ENCODE results near the gene CYP26C1. TPM values are rescaled to one million over a fixed set of nuclear protein-coding genes. Genes with fewer than 3 reads are reported as not detected.

Gene CYP26C1
- total and polyA plus RNA-seq, 2 experiments from 2014 or later: 0.18 TPM; not detected in 1

- no peaks in the 10 kb centered on the region for H4K20me1 ChIP-seq (ENCODE audit: insufficient read depth, poor library complexity, severe bottlenecking)
- TF ChIP-seq EZH2 (IDR thresholded peaks at IDR 0.05; ENCODE audit: borderline replicate concordance) (peak; percentile 49), EZH2phosphoT487 (IDR thresholded peaks at IDR 0.05; ENCODE audit: low read depth, severe bottlenecking, unreplicated experiment) (peak; percentile 6), CTCF (IDR thresholded peaks at IDR 0.05; ENCODE audit: poor library complexity) (no peak)
- H3K79me2 ChIP-seq: no peaks in the 10 kb centered on the region
- H3K27ac ChIP-seq: no peak overlapping the region
- peaks cover 30% of the 10 kb centered on the region for H3K4me1 ChIP-seq (ENCODE audit: insufficient read depth)
- H3K4me3 ChIP-seq: no peak overlapping the region
- DNase-seq (ENCODE audit: low spot score): no peak
- H3K4me2 ChIP-seq: peak overlapping the region; percentile 97
- H3K36me3 ChIP-seq (replicated peaks; ENCODE audit: insufficient read depth, low read depth): no peaks in the 10 kb centered on the region
- no peak overlapping the region for H2AFZ ChIP-seq
- H3K9me3 ChIP-seq (ENCODE audit: low read depth): no peaks in the 10 kb centered on the region
- peaks cover 87% of the 10 kb centered on the region for H3K27me3 ChIP-seq
- 10% methylated on average over 33 of the region's 34 CpGs for WGBS (ENCODE audit: low lambda C conversion rate, missing lambda C conversion rate)
- H3K9me2 ChIP-seq (replicated peaks; ENCODE audit: insufficient read depth): no peaks in the 10 kb centered on the region
Measured at GRCh38 chr10:93072713-93073538, 12.3 kb downstream of the CYP26C1 start.

- Histone ChIP-seq H3K4me3 (peak within 1 kb of the TSS; percentile 33), H3K4me2 (peak within 1 kb of the TSS; percentile 97), H3K27me3 (peaks cover 80% of the 10 kb centered on the region), H4K20me1 (ENCODE audit: insufficient read depth, poor library complexity, severe bottlenecking) (no peaks in the 10 kb centered on the region), H3K9me2 (replicated peaks; ENCODE audit: insufficient read depth) (no peaks in the 10 kb centered on the region), H3K4me1 (ENCODE audit: insufficient read depth) (peaks cover 33% of the 10 kb centered on the region), H3K9me3 (ENCODE audit: low read depth) (no peaks in the 10 kb centered on the region), H3K79me2 (no peaks in the 10 kb centered on the region), H3K36me3 (replicated peaks; ENCODE audit: insufficient read depth, low read depth) (no peaks in the 10 kb centered on the region), H3K27ac (no peak within 1 kb of the TSS), H2AFZ (peak within 1 kb of the TSS; percentile 63)
- no peak for TF ChIP-seq EZH2phosphoT487 (IDR thresholded peaks at IDR 0.05; ENCODE audit: low read depth, severe bottlenecking, unreplicated experiment)
- TF ChIP-seq CTCF (IDR thresholded peaks at IDR 0.05; ENCODE audit: poor library complexity): peak; percentile 16
- DNase-seq (ENCODE audit: low spot score): no peak
- WGBS (ENCODE audit: low lambda C conversion rate, missing lambda C conversion rate): under 1% methylated on average over 49 of the region's 52 CpGs
Measured at GRCh38 chr10:93073539-93074146, 13.0 kb downstream of the CYP26C1 start, which contains the start of gene CYP26A1. TSS of gene CYP26A1 (plus strand) at chr10:93073893. CDS start at chr10:93073935, 42 bp downstream.

- DNase-seq (ENCODE audit: low spot score): no peak
- Histone ChIP-seq H4K20me1 (ENCODE audit: insufficient read depth, poor library complexity, severe bottlenecking) (no peaks in the 10 kb centered on the region), H3K27ac (no peak overlapping the region), H2AFZ (peak overlapping the region; percentile 63), H3K79me2 (no peaks in the 10 kb centered on the region), H3K27me3 (peaks cover 74% of the 10 kb centered on the region), H3K4me2 (peak overlapping the region; percentile 97), H3K4me1 (ENCODE audit: insufficient read depth) (peaks cover 33% of the 10 kb centered on the region), H3K9me3 (ENCODE audit: low read depth) (no peaks in the 10 kb centered on the region), H3K9me2 (replicated peaks; ENCODE audit: insufficient read depth) (no peaks in the 10 kb centered on the region), H3K36me3 (replicated peaks; ENCODE audit: insufficient read depth, low read depth) (no peaks in the 10 kb centered on the region), H3K4me3 (peak overlapping the region; percentile 33)
- TF ChIP-seq EZH2 (IDR thresholded peaks at IDR 0.05; ENCODE audit: borderline replicate concordance): no peak
- peak; percentile 2 for TF ChIP-seq CTCF (IDR thresholded peaks at IDR 0.05; ENCODE audit: poor library complexity)
- peak; percentile 67 for TF ChIP-seq EZH2phosphoT487 (IDR thresholded peaks at IDR 0.05; ENCODE audit: low read depth, severe bottlenecking, unreplicated experiment)
- 1% methylated on average over 37 of the region's 40 CpGs for WGBS (ENCODE audit: low lambda C conversion rate, missing lambda C conversion rate)
Measured at GRCh38 chr10:93074147-93074596, 13.6 kb downstream of the CYP26C1 start.
